G401 (cell line): ENCODE data around the gene GPR4. TPM values are rescaled to one million over a fixed set of nuclear protein-coding genes. Genes with fewer than 3 reads are reported as not detected.
"Not testable (repeated sequence)": the region's sequence is repeated elsewhere in the genome, so short reads cannot be mapped to it uniquely, and the experiment has no call there.

Experiments used
- DNase-seq: peaks from one replicate; pipeline ENCODE4 v3.0.0-alpha.2; 2015; ENCODE audit warnings: low spot score
- in situ Hi-C: cut with HindIII; loops from 2 replicates; pipeline ENCODE4 v1.10.0; 2016; ENCODE audit warnings: low sequenced_read_pairs, mixed read lengths
- total RNA-seq: library from RNA; depleted of rRNA; stranded (reverse); fragments of >200 nt; shearing (Covaris generic); gene quantifications from 2 replicates; pipeline ENCODE4 v1.2.3, GENCODE V29; 2014

Gene GPR4
- total RNA-seq, 1 experiment from 2014 or later: 0.14 TPM

- in situ Hi-C loops: no loop called here
- DNase-seq: no peak
Measured at GRCh38 chr19:45629704-45630103, 27.7 kb upstream of the GPR4 start.

DNA sequence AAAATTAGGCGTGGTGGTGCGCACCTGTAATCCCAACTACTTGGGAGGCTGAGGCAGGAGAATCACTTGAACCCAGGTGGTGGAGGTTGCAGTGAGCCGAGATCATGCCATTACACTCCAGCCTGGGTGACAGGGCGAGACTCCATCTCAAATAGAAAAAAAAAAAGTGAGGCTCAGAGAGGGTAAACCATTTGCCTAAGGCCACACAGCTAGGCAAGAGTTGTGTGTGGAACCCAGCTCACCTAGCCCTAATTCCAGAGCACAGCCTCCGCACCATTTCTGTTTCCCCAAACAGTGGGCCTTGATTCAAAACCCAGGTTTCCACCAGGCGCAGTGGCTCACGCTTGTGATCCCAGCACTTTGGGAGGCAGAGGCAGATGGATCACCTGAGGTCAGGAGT, 26.2 kb upstream of the GPR4 start:
- DNase-seq, in situ Hi-C loops: not testable (repeated sequence)

- no peak for DNase-seq
- in situ Hi-C loops: no loop called here
Measured at GRCh38 chr19:45623984-45624383, 22.0 kb upstream of the GPR4 start.

DNA sequence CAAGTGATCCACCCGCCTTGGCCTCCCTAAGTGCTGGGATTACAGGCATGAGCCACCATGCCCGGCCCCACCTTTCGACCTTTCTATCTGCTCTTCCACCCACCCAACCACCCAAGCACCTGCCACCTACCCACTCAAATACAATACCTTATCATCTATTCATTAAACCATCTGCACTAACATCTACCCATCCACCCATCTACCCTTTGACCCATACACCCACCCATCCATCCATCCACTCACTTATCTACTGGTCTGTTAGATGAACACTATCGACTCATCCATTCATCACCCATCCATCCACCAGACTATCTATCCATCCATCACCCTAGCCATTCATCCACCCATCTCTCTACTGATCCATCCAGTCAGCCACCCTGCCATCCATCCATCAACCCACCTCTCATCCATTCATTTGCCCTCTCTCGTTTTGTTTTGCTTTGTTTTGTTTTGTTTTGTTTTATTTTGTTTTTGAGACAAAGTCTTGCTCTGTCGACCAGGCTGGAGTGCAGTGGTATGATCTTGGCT, 20.0 kb upstream of the GPR4 start:
- in situ Hi-C loops: no loop called here
- no peak for DNase-seq

DNA sequence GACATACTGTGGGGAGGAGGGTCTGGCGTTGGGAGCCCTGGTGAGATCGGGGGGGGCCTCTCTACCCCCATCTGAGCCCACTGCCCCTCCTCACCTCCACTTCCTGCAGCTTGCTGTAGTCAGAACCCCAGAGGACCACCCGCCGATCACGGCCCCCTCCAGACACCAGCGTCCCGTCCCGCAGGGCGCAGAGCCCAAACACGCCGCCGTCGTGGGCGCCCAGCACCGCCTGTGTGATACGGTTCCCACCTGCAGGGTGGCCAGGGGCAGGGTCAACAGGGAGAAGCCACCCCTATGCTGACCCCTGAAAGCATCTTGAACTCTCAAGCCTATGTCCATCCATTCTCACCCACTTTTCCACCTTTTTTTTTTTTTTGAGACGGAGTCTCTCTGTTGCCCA, 19.4 kb upstream of the GPR4 start:
- no peak for DNase-seq

DNA sequence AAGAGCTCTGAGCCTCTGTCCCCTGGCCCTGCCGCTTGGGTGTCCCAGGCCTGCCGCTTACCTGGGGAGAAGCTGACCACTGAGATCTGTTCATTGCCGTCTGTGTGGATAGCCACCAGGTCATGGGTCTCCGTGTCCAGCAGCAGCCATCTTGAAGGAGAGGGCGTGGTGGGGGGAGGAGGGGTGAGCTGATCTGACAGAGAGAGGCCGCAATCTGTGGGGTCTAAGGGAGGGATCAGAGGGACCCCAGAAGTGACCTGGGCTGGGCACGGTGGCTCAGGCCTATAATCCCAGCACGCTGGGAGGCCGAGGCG, 14.6 kb upstream of the GPR4 start:
- no peak for DNase-seq

More for the DNA sequence above, 19.4 kb upstream of the GPR4 start:
- in situ Hi-C loops: no loop called here

DNA sequence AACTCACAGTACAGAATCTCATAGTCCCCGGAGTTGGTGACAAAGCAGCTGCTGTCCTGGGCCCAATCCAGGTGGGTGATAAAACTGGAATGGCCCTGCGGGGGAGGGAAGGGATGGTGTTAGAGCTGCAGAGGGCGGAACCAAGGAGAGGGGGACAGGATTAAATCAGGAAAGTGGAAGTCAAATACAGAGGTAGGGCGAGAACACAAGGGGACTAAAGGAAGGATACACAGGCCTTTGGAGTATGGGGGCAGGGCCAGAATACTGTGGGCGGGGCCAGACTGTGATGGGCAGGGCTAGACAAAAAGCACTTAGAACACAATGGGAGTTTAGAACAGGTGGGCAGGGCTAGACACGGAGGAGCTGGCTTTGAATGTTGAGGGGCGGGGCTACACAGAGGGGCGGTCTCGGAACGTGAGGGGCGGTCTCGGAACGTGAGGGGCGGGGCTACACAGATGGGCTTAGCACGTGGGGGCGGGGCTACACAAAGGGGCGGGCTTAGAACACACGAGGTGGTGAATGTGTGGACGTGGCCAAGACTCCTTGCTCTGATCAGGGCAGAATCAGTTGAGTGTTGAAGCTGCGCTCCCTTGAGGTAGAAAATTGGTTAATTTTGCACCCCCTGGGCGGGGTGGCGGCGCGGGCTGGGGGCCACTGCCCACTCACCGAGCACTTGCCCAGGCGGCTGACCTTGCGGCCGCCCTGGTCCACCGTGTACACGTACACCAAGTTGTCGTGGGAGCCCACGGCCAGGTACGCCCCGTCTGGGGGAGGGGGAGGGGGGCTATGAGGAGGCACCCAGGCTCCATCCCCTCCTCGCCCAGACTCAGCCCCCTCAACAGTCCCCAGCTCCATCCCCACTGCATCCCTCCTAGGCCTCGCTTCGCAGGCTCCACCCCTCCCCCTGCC, 14.0 kb upstream of the GPR4 start:
- in situ Hi-C loops: no loop called here

More for the DNA sequence above, 14.6 kb upstream of the GPR4 start:
- in situ Hi-C loops: no loop called here

GRCh38 chr19:45615056-45615455, 13.0 kb upstream of the GPR4 start:
- in situ Hi-C loops, DNase-seq: not testable (repeated sequence)

More for the DNA sequence above, 14.0 kb upstream of the GPR4 start:
- peak; percentile 63 for DNase-seq

DNA sequence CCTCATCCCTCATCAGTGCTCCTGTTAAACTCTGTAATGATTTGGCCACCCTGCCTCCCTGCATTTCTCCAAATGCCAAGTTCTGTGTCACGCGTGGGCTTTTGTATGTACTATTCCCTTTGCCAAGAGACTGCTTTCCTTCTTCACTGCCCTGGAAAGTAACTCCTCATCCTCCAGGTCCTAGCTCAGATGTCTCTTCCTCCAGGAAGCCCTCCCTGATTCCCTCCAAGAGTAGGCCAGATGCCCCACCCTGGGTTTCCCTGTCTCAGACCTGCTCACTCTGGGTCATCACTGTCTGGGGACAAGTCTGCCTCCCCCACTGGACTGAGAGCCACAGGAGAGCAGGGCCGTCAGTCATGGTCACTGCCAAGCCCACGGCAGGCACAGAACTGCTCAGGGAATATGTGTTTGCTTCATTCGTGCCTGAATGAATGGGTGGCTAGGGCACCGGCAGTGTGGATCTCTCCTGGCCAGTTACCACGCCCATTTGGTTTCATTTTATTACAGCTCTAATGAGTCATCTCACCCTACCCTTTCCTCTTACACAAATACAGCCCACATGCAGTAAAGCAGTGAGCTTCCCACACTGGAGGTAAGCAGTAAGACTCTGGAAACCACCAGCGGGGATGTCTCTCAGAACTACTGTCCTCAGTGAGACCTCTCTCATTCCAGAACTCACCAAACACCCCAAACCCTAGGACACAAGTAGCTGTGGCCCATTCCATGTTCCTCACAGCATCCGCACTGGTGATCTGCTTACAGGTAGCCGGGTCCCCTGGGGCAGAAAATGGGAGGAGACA, 12.1 kb upstream of the GPR4 start:
- DNase-seq: no peak
- in situ Hi-C loops: no loop called here

DNA sequence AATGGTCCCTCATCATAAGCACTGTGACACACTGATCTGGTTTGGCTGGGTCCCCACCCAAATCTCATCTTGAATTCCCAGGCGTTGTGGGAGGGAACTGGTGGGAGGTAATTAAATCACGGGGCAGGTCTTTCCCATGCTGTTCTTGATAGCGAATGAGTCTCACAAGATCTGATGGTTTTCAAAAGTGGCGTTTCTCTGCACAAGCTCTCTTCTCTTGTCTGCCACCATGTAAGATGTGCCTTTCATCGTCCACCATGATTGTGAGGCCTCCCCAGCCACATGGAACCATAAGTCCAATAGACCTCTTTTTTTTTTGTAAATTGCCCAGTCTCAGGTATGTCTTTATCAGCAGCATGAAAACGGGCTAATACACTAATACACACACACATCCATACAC, 6.9 kb upstream of the GPR4 start:
- in situ Hi-C loops: no loop called here
- DNase-seq: no peak

GRCh38 chr19:45607071-45608029, 5.3 kb upstream of the GPR4 start:
- in situ Hi-C loops: no loop called here

DNA sequence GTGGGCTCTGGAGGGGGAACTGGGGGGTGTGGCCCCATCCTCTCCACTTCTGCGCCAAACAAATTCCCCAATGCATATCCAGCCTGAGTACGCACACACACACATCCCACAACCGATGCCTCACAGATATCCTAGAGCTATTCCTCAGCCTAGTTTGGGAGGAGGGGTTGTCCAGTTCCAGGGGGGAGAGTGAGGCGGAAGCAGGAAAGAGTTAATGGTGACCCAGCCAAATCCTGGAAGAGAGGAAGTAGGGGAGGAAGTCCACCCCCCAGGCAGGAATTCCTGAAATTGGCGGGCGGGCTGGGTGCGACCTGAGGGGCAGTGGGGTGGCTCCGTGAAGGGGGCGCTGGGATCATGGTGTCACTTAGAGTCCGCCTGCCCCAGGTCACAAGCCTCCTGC, 897 bp downstream of the GPR4 start:
- no peak for DNase-seq
- in situ Hi-C loops: no loop called here

More at GRCh38 chr19:45607071-45608029, 5.3 kb upstream of the GPR4 start:
- peak; percentile 60 for DNase-seq

GRCh38 chr19:45600340-45600885, 1.6 kb downstream of the GPR4 start:
- no peak for DNase-seq
- in situ Hi-C loops: no loop called here

GRCh38 chr19:45599286-45599685, 2.7 kb downstream of the GPR4 start:
- in situ Hi-C loops: no loop called here
- no peak for DNase-seq

DNA sequence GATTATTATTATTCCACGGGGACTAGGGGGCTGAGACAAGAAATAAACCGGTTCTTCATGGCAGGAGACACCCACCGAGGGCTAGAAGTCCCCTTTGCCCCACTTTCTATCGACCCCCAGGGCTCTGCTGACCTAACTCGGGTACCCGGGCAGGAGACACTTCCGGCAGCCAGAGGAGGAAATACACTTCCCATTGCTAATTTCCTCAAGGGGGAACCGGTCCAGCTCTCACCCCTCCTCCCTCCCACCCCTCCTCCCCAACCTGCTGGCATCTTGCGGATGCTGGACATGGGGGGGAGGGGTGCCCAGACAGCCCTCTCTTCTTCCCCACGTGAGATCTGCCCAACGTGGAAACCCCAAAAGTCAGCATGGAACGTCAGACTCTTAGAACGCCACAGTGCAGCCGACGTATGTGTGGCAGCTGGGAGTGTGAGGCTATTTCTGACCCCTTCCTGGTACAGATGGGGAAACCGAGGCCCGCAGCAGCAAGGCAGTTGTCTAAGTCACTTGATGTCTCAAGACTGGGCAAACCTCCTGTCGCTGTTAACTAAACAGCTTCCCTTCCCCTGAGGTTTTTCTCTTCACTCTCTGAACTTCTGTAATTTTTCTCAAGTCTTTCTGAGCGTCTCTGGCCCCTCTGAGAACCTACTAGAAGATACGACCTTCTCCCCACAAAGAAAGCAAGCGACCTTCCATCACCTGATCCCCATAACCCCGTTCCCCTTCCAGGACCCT, 3.6 kb downstream of the GPR4 start:
- in situ Hi-C loops: no loop called here
- DNase-seq: no peak

DNA sequence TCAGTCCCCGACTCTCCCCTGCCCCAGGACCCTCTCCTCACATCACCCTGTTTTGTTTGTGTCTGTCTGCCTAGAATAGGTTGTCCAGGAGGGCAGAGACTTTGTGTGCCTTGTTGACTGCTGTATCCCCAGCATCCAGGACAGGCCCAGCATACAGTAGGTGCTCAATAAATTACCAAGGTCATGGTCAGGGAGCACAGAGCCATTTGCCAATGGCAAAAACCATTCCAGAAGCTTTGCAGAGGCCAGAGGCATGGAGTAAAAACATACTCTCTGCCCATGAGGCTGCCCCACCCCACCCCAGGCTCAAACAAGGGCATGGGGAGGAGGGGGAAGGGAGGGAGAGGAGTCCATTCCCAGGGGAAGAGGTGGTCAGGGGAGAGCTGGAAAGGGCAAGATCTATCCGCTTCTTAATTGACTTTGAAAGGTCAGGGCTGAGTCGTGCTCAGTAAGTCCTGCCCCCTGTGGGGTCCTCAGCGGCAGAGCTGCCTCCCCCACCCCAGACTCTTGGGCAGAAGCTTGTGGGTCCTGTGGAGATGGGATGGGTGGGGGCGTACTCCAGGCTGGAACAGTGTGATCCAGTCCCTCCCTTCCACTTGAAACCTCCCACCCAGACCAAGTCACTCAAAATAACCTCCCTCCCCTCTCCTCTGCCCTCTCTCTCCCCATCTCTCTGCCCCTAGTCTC, 4.4 kb downstream of the GPR4 start:
- in situ Hi-C loops: no loop called here
- DNase-seq: no peak

- in situ Hi-C loops: no loop called here
- no peak for DNase-seq
Measured at GRCh38 chr19:45595814-45596213, 6.2 kb downstream of the GPR4 start.

DNA sequence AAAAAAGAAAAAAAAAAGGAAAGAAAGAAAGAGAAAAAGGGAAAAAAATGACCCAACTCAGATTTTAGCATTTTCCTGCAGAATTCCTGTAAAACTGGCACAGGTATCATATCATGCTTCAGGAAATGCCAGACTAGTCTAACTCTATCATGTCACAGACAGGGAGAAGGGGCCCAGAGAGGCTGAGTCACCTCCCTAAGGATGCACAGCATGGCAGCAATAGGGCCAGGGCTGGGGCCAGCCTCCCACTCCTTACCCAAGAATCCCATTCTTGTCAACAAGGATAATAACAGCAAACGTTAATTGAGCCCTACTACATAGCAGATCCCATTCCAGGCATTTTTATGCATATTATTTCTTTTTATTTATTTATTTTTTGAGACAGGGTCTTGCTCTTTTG, 8.5 kb downstream of the GPR4 start:
- no peak for DNase-seq
- in situ Hi-C loops: no loop called here
